Measurements from ENCODE around the gene BMPR1B.

Gene BMPR1B

GRCh38 chr4:95068818-95069478 is 311.2 kb downstream of the BMPR1B start:
- Histone ChIP-seq H3K27me3 (replicated peaks) (no peaks in the 10 kb centered on the region), H3K27ac (no peak overlapping the region), H3K4me3 (ENCODE audit: low read depth, low read length) (no peak overlapping the region), H3K36me3 (replicated peaks) (no peaks in the 10 kb centered on the region)
- in situ Hi-C loops (cut with HindIII; ENCODE audit: low pct_ligation_motif_present, low sequenced_read_pairs) = no loop called here
- no peak for TF ChIP-seq CTCF (IDR thresholded peaks at IDR 0.05; ENCODE audit: low read depth, low read length, missing control alignments)
- no peak for DNase-seq

GRCh38 chr4:95071851-95072250 is 314.1 kb downstream of the BMPR1B start:
- Histone ChIP-seq H3K4me3 (ENCODE audit: low read depth, low read length) (no peak overlapping the region), H3K27me3 (replicated peaks) (no peaks in the 10 kb centered on the region), H3K27ac (no peak overlapping the region), H3K36me3 (replicated peaks) (no peaks in the 10 kb centered on the region)
- TF ChIP-seq CTCF (IDR thresholded peaks at IDR 0.05; ENCODE audit: low read depth, low read length, missing control alignments) = no peak
- in situ Hi-C loops (cut with HindIII; ENCODE audit: low pct_ligation_motif_present, low sequenced_read_pairs) = no loop called here
- no peak for DNase-seq

GRCh38 chr4:95073646-95074045 is 315.9 kb downstream of the BMPR1B start:
- Histone ChIP-seq H3K27ac (no peak overlapping the region), H3K4me3 (ENCODE audit: low read depth, low read length) (no peak overlapping the region), H3K27me3 (replicated peaks) (no peaks in the 10 kb centered on the region), H3K36me3 (replicated peaks) (no peaks in the 10 kb centered on the region)
- in situ Hi-C loops (cut with HindIII; ENCODE audit: low pct_ligation_motif_present, low sequenced_read_pairs) = no loop called here
- no peak for DNase-seq
- no peak for TF ChIP-seq CTCF (IDR thresholded peaks at IDR 0.05; ENCODE audit: low read depth, low read length, missing control alignments)

- in situ Hi-C loops (cut with HindIII; ENCODE audit: low pct_ligation_motif_present, low sequenced_read_pairs) = no loop called here
- no peak for TF ChIP-seq CTCF (IDR thresholded peaks at IDR 0.05; ENCODE audit: low read depth, low read length, missing control alignments)
- H3K27ac ChIP-seq = no peak overlapping the region
- H3K27me3 ChIP-seq (replicated peaks) = no peaks in the 10 kb centered on the region
- H3K4me3 ChIP-seq (ENCODE audit: low read depth, low read length) = no peak overlapping the region
- DNase-seq = peak; percentile 4
- H3K36me3 ChIP-seq (replicated peaks) = no peaks in the 10 kb centered on the region
These were observed 320.1 kb downstream of the BMPR1B start for GRCh38 chr4:95077864-95078263.

GRCh38 chr4:95080969-95081368 is 323.2 kb downstream of the BMPR1B start:
- no peak for TF ChIP-seq CTCF (IDR thresholded peaks at IDR 0.05; ENCODE audit: low read depth, low read length, missing control alignments)
- no peaks in the 10 kb centered on the region for H3K36me3 ChIP-seq (replicated peaks)
- no peak overlapping the region for H3K4me3 ChIP-seq (ENCODE audit: low read depth, low read length)

GRCh38 chr4:95084584-95084983 is 326.8 kb downstream of the BMPR1B start:
- Histone ChIP-seq H3K36me3 (replicated peaks) (no peaks in the 10 kb centered on the region), H3K4me3 (ENCODE audit: low read depth, low read length) (no peak overlapping the region), H3K27ac (no peak overlapping the region), H3K27me3 (replicated peaks) (no peaks in the 10 kb centered on the region)
- in situ Hi-C loops (cut with HindIII; ENCODE audit: low pct_ligation_motif_present, low sequenced_read_pairs) = no loop called here
- TF ChIP-seq CTCF (IDR thresholded peaks at IDR 0.05; ENCODE audit: low read depth, low read length, missing control alignments) = no peak
- DNase-seq = no peak

More at GRCh38 chr4:95080969-95081368, 323.2 kb downstream of the BMPR1B start:
- H3K27me3 ChIP-seq (replicated peaks) = no peaks in the 10 kb centered on the region
- in situ Hi-C loops (cut with HindIII; ENCODE audit: low pct_ligation_motif_present, low sequenced_read_pairs) = no loop called here
- DNase-seq = no peak
- no peak overlapping the region for H3K27ac ChIP-seq

Measured in brain microvascular endothelial cell (primary cell).